OCI-LY3 (cell line): ENCODE results near the gene ATP8B1.

Source experiments
- H2AFZ ChIP-seq: fragments of 200-600, 300-600 bp; shearing (Covaris generic); 2 replicates; pipeline ENCODE4 v1.6.0; 2014; ENCODE audit warnings: antibody characterized with exemption, low read depth, low read length
- H3K27ac ChIP-seq: fragments of 200-600, 300-600 bp; sonication (generic); 2 replicates; pipeline ENCODE4 v1.5.1; 2014; ENCODE audit warnings: mild to moderate bottlenecking, low read length, moderate library complexity, mixed read lengths
- H3K27me3 ChIP-seq: fragments of 200-600, 300-600 bp; sonication (generic); 2 replicates; pipeline ENCODE4 v1.6.1; 2014; ENCODE audit warnings: low read depth, low read length, mixed read lengths
- H3K36me3 ChIP-seq: fragments of 200-600, 300-600 bp; sonication (generic); replicated peaks from 2 replicates; pipeline ENCODE3; 2014; ENCODE audit warnings: low read depth, low read length, mixed read lengths
- H3K4me1 ChIP-seq: fragments of 300-600, 200-600 bp; sonication (generic); 2 replicates; pipeline ENCODE4 v1.6.1; 2014; ENCODE audit warnings: low read length, mixed read lengths
- H3K4me2 ChIP-seq: fragments of 200-600, 300-600 bp; sonication (generic); 2 replicates; pipeline ENCODE4 v1.6.1; 2014; ENCODE audit warnings: low read length, mixed read lengths
- H3K4me3 ChIP-seq: fragments of 300-600, 200-600 bp; sonication (generic); 2 replicates; pipeline ENCODE4 v1.5.1; 2014; ENCODE audit warnings: antibody characterized with exemption, mild to moderate bottlenecking, low read length, moderate library complexity
- H3K79me2 ChIP-seq: fragments of 300-600, 200-600 bp; shearing (Covaris generic); 2 replicates; pipeline ENCODE4 v1.6.1; 2014; ENCODE audit warnings: mild to moderate bottlenecking, low read length, mixed read lengths
- H3K9ac ChIP-seq: fragments of 300-600, 200-600 bp; shearing (Covaris generic); 2 replicates; pipeline ENCODE4 v1.6.0; 2014; ENCODE audit warnings: mild to moderate bottlenecking, low read length, moderate library complexity
- H3K9me3 ChIP-seq: fragments of 200-600, 300-600 bp; shearing (Covaris generic); 2 replicates; pipeline ENCODE4 v1.6.1; 2014; ENCODE audit warnings: low read length, mixed read lengths; ENCODE audit not compliant: insufficient read depth
- H4K20me1 ChIP-seq: fragments of 200-600, 300-600 bp; sonication (generic); 2 replicates; pipeline ENCODE4 v1.6.1; 2016; ENCODE audit warnings: low read length, mixed read lengths; ENCODE audit not compliant: insufficient read depth
- EZH2phosphoT487 ChIP-seq: fragments of 200-600 bp; shearing (Covaris generic); IDR thresholded peaks from 2 replicates; pipeline ENCODE4 v1.6.1; 2018; ENCODE audit warnings: antibody characterized with exemption, mixed run types, low read depth
- TF ChIP-seq, protein P1 (sequence below): fragments of 200-600, 300-600 bp; sonication (generic); IDR thresholded peaks from 2 replicates; pipeline ENCODE4 v1.5.1; 2014; ENCODE audit warnings: antibody characterized with exemption, low read length, low read depth

ATP8B1 gene

GRCh38 chr18:57787068-57787685 is 15.9 kb downstream of the ATP8B1 start:
- H3K4me2 ChIP-seq: no peak overlapping the region
- TF ChIP-seq, protein P1, sequence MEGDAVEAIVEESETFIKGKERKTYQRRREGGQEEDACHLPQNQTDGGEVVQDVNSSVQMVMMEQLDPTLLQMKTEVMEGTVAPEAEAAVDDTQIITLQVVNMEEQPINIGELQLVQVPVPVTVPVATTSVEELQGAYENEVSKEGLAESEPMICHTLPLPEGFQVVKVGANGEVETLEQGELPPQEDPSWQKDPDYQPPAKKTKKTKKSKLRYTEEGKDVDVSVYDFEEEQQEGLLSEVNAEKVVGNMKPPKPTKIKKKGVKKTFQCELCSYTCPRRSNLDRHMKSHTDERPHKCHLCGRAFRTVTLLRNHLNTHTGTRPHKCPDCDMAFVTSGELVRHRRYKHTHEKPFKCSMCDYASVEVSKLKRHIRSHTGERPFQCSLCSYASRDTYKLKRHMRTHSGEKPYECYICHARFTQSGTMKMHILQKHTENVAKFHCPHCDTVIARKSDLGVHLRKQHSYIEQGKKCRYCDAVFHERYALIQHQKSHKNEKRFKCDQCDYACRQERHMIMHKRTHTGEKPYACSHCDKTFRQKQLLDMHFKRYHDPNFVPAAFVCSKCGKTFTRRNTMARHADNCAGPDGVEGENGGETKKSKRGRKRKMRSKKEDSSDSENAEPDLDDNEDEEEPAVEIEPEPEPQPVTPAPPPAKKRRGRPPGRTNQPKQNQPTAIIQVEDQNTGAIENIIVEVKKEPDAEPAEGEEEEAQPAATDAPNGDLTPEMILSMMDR: peak; percentile 18
- no peak for TF ChIP-seq EZH2phosphoT487
- H3K36me3 ChIP-seq: no peaks in the 10 kb centered on the region
- no peaks in the 10 kb centered on the region for H3K4me1 ChIP-seq
- no peaks in the 10 kb centered on the region for H4K20me1 ChIP-seq
- no peak overlapping the region for H3K4me3 ChIP-seq
- no peaks in the 10 kb centered on the region for H3K79me2 ChIP-seq
- no peaks in the 10 kb centered on the region for H3K27me3 ChIP-seq
- H3K9me3 ChIP-seq: no peaks in the 10 kb centered on the region
- H3K9ac ChIP-seq: no peak overlapping the region
- no peak overlapping the region for H2AFZ ChIP-seq
- H3K27ac ChIP-seq: no peak overlapping the region

- Histone ChIP-seq H3K79me2 (no peaks in the 10 kb centered on the region), H4K20me1 (no peaks in the 10 kb centered on the region), H3K9ac (no peak overlapping the region), H3K27ac (no peak overlapping the region), H3K27me3 (no peaks in the 10 kb centered on the region), H3K4me2 (no peak overlapping the region), H3K36me3 (no peaks in the 10 kb centered on the region), H3K4me3 (no peak overlapping the region), H3K9me3 (no peaks in the 10 kb centered on the region), H3K4me1 (peaks cover 4% of the 10 kb centered on the region), H2AFZ (no peak overlapping the region)
- TF ChIP-seq EZH2phosphoT487: no peak
- TF ChIP-seq, protein P1: no peak
These were observed 17.2 kb downstream of the ATP8B1 start for GRCh38 chr18:57785751-57786437.

- no peaks in the 10 kb centered on the region for H3K27me3 ChIP-seq
- H2AFZ ChIP-seq: no peak overlapping the region
- TF ChIP-seq, protein P1: no peak
- no peak for TF ChIP-seq EZH2phosphoT487
- no peaks in the 10 kb centered on the region for H3K79me2 ChIP-seq
- H3K4me1 ChIP-seq: peaks cover 14% of the 10 kb centered on the region
- no peaks in the 10 kb centered on the region for H3K9me3 ChIP-seq
- H3K4me3 ChIP-seq: no peak overlapping the region
- no peaks in the 10 kb centered on the region for H4K20me1 ChIP-seq
- no peak overlapping the region for H3K9ac ChIP-seq
- H3K36me3 ChIP-seq: no peaks in the 10 kb centered on the region
- H3K4me2 ChIP-seq: no peak overlapping the region
- no peak overlapping the region for H3K27ac ChIP-seq
These were observed 18.4 kb downstream of the ATP8B1 start for GRCh38 chr18:57784801-57785114.

DNA sequence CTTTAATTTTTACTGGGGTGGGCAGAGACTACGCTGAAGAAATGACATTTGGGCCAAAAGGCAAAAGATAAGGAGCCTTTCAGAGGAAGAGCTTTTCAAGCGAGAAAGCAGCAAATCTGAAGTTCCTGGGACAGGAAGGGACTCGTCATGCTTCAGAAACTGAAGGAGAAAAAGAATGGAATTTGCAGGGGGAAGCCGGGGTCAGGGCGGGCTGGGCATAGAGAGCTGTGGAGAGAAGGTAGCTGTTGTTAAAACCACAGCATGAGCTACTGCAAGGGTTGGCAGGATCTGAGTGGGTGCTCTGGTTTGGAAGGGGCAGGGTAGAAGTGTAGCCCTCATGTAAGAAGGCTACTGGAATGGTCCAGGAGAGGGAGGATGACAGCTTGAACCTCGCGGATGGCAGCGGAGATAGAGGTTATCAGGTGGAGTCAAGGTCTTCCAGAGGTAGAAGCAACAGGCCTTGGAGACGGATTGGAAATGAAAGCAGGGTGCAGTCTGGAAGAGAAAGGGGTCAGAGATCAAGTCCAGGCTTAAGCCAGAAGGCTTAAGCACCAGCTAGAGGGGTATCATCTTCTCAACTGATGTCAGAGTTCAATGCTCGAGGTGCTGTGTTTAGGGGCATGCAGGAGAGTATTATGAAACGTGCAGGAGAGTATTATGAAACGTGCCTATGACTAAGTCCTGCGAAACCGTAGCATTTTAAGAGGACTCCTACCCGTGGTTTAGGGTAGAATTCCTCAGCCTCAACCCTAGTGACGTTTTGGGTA is 18.9 kb downstream of the ATP8B1 start:
- H3K79me2 ChIP-seq: no peaks in the 10 kb centered on the region
- TF ChIP-seq, protein P1: no peak
- no peak for TF ChIP-seq EZH2phosphoT487
- H3K4me2 ChIP-seq: no peak overlapping the region
- H4K20me1 ChIP-seq: no peaks in the 10 kb centered on the region
- H3K27ac ChIP-seq: no peak overlapping the region
- H3K27me3 ChIP-seq: no peaks in the 10 kb centered on the region
- peaks cover 14% of the 10 kb centered on the region for H3K4me1 ChIP-seq
- H3K36me3 ChIP-seq: no peaks in the 10 kb centered on the region
- no peaks in the 10 kb centered on the region for H3K9me3 ChIP-seq
- no peak overlapping the region for H2AFZ ChIP-seq
- no peak overlapping the region for H3K9ac ChIP-seq
- H3K4me3 ChIP-seq: no peak overlapping the region
